HCT116 (cell line): ENCODE data around the gene ZNF543. TPM values are rescaled to one million over a fixed set of nuclear protein-coding genes. Genes with fewer than 3 reads are reported as not detected.
A peak's percentile ranks its signal among the peaks of the same experiment; 100 is the strongest.
"Not testable (repeated sequence)": the region's sequence is repeated elsewhere in the genome, so short reads cannot be mapped to it uniquely, and the experiment has no call there.

Source experiments
- ATAC-seq: fragments of 200-7000 bp; cut with Tn5 transposase; 2 replicates; pipeline ENCODE4 v1.9.1; 2020; ENCODE audit warnings: mild to moderate bottlenecking, moderate library complexity
- BruUV-seq: library from RNA; stranded (reverse); fragments of 400-500 nt; replicated peaks from 2 replicates; lab custom pipeline; 2021; lab: Mats Ljungman, UMichigan
- CTCF ChIA-PET: fragments of 300-600 bp; sonication (Branson Sonifier 250); formaldehyde crosslinking; loops from one replicate; lab custom pipeline; 2021; ENCODE audit warnings: antibody characterized with exemption; lab: Charles Lee
- POLR2A ChIA-PET: fragments of 300-600, 350-600 bp; sonication (Branson Sonifier 250); formaldehyde crosslinking; loops from one replicate; lab custom pipeline; 2021; ENCODE audit warnings: antibody characterized with exemption; lab: Charles Lee
- RAD21 ChIA-PET, 2 experiments: fragments of 300-600 bp; sonication (Branson Sonifier 250); formaldehyde crosslinking; loops; one replicate each; lab custom pipeline; 2023; ENCODE audit warnings: low total read pairs in 2 of 2; ENCODE audit not compliant: uncharacterized antibody in 2 of 2, unreplicated experiment in 2 of 2, low non-redundant PET in 1 of 2; lab: Charles Lee
- DNase-seq: peaks from one replicate; pipeline ENCODE4 v3.0.0-alpha.2; 2010; ENCODE audit warnings: low read depth, low spot score
- H2AFZ ChIP-seq: fragments of 200-600 bp; shearing (Covaris generic), sonication (generic); 2 replicates; pipeline ENCODE4 v1.6.1; 2017; ENCODE audit warnings: low read depth, mixed run types, mixed read lengths, antibody characterized with exemption, low read length; ENCODE audit not compliant: poor library complexity, severe bottlenecking
- H3K27ac ChIP-seq: 2 replicates; pipeline ENCODE4 v1.5.1; 2012; ENCODE audit warnings: low read depth, low read length
- H3K27me3 ChIP-seq: fragments of 200-600 bp; sonication (generic); 2 replicates; pipeline ENCODE4 v1.6.1; 2016; ENCODE audit warnings: mixed run types, low read length, mixed read lengths; ENCODE audit not compliant: insufficient read depth
- H3K36me3 ChIP-seq, 2 experiments: fragments of 200-500 bp in 1 of 2; fragments of 200-600 bp in 1 of 2; sonication (Bioruptor generic) in 1 of 2; sonication (generic) in 1 of 2; 2 replicates each; pipeline versions ENCODE4 v1.5.1 to v1.6.1; 2014 to 2016; ENCODE audit warnings: low read length in 2 of 2, inconsistent platforms in 1 of 2, mixed read lengths in 1 of 2, mixed run types in 1 of 2; ENCODE audit not compliant: insufficient read depth in 2 of 2, control insufficient read depth in 1 of 2
- H3K4me1 ChIP-seq, 2 experiments: fragments of 200-600 bp in 1 of 2; sonication (generic) in 1 of 2; 2 replicates each; pipeline versions ENCODE4 v1.5.1 to v1.6.1; 2012 to 2017; ENCODE audit warnings: low read length in 2 of 2, inconsistent platforms in 1 of 2, mild to moderate bottlenecking in 1 of 2, mixed read lengths in 1 of 2, mixed run types in 1 of 2, moderate library complexity in 1 of 2; ENCODE audit not compliant: insufficient read depth in 2 of 2, control insufficient read depth in 1 of 2
- H3K4me2 ChIP-seq: fragments of 200-600 bp; sonication (generic); 2 replicates; pipeline ENCODE4 v1.6.1; 2017; ENCODE audit warnings: mixed run types, low read length, mixed read lengths
- H3K4me3 ChIP-seq, 2 experiments: fragments of 200-600 bp in 1 of 2; sonication (generic) in 1 of 2; replicated peaks in 1 of 2; 2 replicates each; pipeline ENCODE4 v1.5.1; 2011 to 2016; ENCODE audit warnings: low read length in 2 of 2, control low read depth in 1 of 2, low read depth in 1 of 2, mild to moderate bottlenecking in 1 of 2, mixed read lengths in 1 of 2, mixed run types in 1 of 2
- H3K79me2 ChIP-seq: fragments of 200-600 bp; sonication (generic); 2 replicates; pipeline ENCODE4 v1.6.1; 2017; ENCODE audit warnings: mild to moderate bottlenecking, mixed run types, low read length, moderate library complexity, mixed read lengths; ENCODE audit not compliant: insufficient read depth
- H3K9ac ChIP-seq: fragments of 200-600 bp; sonication (generic); 2 replicates; pipeline ENCODE4 v1.6.1; 2016; ENCODE audit warnings: low read length, mixed read lengths
- H3K9me2 ChIP-seq: fragments of 200-600 bp; sonication (generic), shearing (Covaris generic); 2 replicates; pipeline ENCODE4 v1.6.1; 2017; ENCODE audit warnings: mixed run types, mild to moderate bottlenecking, moderate library complexity; ENCODE audit not compliant: insufficient read depth
- H3K9me3 ChIP-seq, 2 experiments: fragments of 200-500 bp in 1 of 2; fragments of 200-600 bp in 1 of 2; sonication (Bioruptor generic) in 1 of 2; sonication (generic) in 1 of 2; 2 replicates each; pipeline ENCODE4 v1.6.1; 2014 to 2017; ENCODE audit warnings: low read length in 2 of 2, mixed read lengths in 2 of 2, inconsistent platforms in 1 of 2, low read depth in 1 of 2, mild to moderate bottlenecking in 1 of 2, mixed run types in 1 of 2, moderate library complexity in 1 of 2; ENCODE audit not compliant: control insufficient read depth in 1 of 2, insufficient read depth in 1 of 2
- H4K20me1 ChIP-seq: fragments of 200-600 bp; sonication (generic), shearing (Covaris generic); 2 replicates; pipeline ENCODE4 v1.6.1; 2017; ENCODE audit warnings: mixed run types, mild to moderate bottlenecking, moderate library complexity; ENCODE audit not compliant: insufficient read depth
- EGR1 ChIP-seq: IDR thresholded peaks from 2 replicates; pipeline ENCODE4 v1.6.1; 2012; ENCODE audit warnings: low read depth
- MAX ChIP-seq: IDR thresholded peaks from 2 replicates; pipeline ENCODE4 v1.6.1; 2012
- SP1 ChIP-seq: IDR thresholded peaks from 2 replicates; pipeline ENCODE4 v1.6.1; 2012; ENCODE audit warnings: low read depth
- SRF ChIP-seq: IDR thresholded peaks from 2 replicates; pipeline ENCODE4 v1.6.1; 2012; ENCODE audit warnings: low read depth
- TCF7L2 ChIP-seq: IDR thresholded peaks from 2 replicates; pipeline ENCODE4 v1.7.0; 2011; ENCODE audit warnings: borderline replicate concordance, inconsistent platforms; ENCODE audit not compliant: insufficient read depth, insufficient read length; ENCODE audit errors: extremely low read depth
- ZFX ChIP-seq: fragments of 450-650 bp; IDR thresholded peaks from 2 replicates; pipeline ENCODE4 v1.6.1; 2017
- intact Hi-C: fragments of 100-400 bp; cut with micrococcal nuclease; formaldehyde crosslinking; loops from 2 replicates; pipeline ENCODE4 v1.10.0; 2022
- total RNA-seq: library from RNA; stranded (reverse); gene quantifications from one replicate; pipeline ENCODE4 v1.2.1, GENCODE V29; 2021; ENCODE audit not compliant: unreplicated experiment
- TF ChIP-seq, protein P1 (sequence below), 3 experiments: fragments of 200-600 bp in 1 of 3; sonication (generic) in 1 of 3; IDR thresholded peaks in 2 of 3; conservative IDR thresholded peaks in 1 of 3; 2 replicates each; pipeline ENCODE4 v1.5.1; 2012 to 2017; ENCODE audit warnings: low read depth in 2 of 3, low read length in 2 of 3, antibody characterized with exemption in 1 of 3, borderline replicate concordance in 1 of 3, control low read depth in 1 of 3, mild to moderate bottlenecking in 1 of 3, mixed read lengths in 1 of 3, mixed run types in 1 of 3, moderate library complexity in 1 of 3; ENCODE audit not compliant: insufficient read depth in 1 of 3

ZNF543 gene
- total RNA-seq, 1 experiment from 2014 or later, result 7.6 TPM

- TF ChIP-seq, protein P1, sequence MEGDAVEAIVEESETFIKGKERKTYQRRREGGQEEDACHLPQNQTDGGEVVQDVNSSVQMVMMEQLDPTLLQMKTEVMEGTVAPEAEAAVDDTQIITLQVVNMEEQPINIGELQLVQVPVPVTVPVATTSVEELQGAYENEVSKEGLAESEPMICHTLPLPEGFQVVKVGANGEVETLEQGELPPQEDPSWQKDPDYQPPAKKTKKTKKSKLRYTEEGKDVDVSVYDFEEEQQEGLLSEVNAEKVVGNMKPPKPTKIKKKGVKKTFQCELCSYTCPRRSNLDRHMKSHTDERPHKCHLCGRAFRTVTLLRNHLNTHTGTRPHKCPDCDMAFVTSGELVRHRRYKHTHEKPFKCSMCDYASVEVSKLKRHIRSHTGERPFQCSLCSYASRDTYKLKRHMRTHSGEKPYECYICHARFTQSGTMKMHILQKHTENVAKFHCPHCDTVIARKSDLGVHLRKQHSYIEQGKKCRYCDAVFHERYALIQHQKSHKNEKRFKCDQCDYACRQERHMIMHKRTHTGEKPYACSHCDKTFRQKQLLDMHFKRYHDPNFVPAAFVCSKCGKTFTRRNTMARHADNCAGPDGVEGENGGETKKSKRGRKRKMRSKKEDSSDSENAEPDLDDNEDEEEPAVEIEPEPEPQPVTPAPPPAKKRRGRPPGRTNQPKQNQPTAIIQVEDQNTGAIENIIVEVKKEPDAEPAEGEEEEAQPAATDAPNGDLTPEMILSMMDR (IDR thresholded peaks at IDR 0.05 in 2 of 3, conservative IDR thresholded peaks at IDR 0.05 in 1 of 3; ENCODE audit: borderline replicate concordance in 1 of 3, insufficient read depth in 1 of 3, low read depth in 2 of 3, low read length in 2 of 3), result no peak
- TF ChIP-seq TCF7L2 (no peak), EGR1 (no peak), SRF (no peak), MAX (no peak), SP1 (no peak), ZFX (no peak)
- TF ChIP-seq, all 23 proteins: peak for 0
Observed at GRCh38 chr19:57276430-57276829, 43.8 kb upstream of the ZNF543 start (continued).

DNA sequence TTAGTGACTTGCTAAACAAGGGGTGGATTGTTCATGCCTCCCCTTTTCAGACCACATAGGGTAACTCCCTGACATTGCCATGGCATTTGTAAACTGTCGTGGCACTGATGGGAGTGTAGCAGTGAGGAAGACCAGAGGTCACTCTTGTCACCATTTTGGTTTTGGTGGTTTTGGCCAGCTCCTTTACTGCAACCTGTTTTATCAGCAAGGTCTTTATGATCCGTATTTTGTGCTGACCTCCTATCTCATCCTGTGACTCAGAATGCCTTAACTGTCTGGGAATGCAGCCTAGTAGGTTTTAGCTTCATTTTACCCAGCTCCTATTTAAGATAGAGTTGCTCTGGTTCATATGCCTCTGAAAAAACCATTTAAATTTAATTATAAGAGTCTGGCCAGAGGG lies 41.8 kb upstream of the ZNF543 start:
- peaks cover 40% of the 10 kb centered on the region for H3K79me2 ChIP-seq
- BruUV-seq, H3K4me3 ChIP-seq, ATAC-seq, H3K9me2 ChIP-seq, H4K20me1 ChIP-seq, H3K9me3 ChIP-seq, H3K9ac ChIP-seq, RAD21 ChIA-PET, H3K27me3 ChIP-seq, POLR2A ChIA-PET, DNase-seq, CTCF ChIA-PET, H2AFZ ChIP-seq: not testable (repeated sequence)
- peak overlapping the region; percentile 93; the same call in 1 of the 2 replicates for H3K27ac ChIP-seq
- H3K4me2 ChIP-seq, result peak overlapping the region; percentile 99; the same call in 1 of the 2 replicates
- peaks cover 0 to 12% of the 10 kb centered on the region in 2 experiments; a peak in 1 of 4 replicates for H3K36me3 ChIP-seq
- intact Hi-C loops, result loop anchor here (5.0 kb wide), 1 partner anchor 176 kb away; no protein-coding TSS in a partner anchor
- peaks cover 9 to 23% of the 10 kb centered on the region in 2 experiments for H3K4me1 ChIP-seq
